HepG2 (cell line): ENCODE data around the gene ASB16. TPM values are rescaled to one million over a fixed set of nuclear protein-coding genes. Genes with fewer than 3 reads are reported as not detected.
A peak's percentile ranks its signal among the peaks of the same experiment; 100 is the strongest.

Experiments used
- AHR ChIP-seq: IDR thresholded peaks from 2 replicates; pipeline ENCODE4 v1.6.1; 2018; ENCODE audit warnings: missing genetic modification reagents, missing compliant biosample characterization
- EZH2 ChIP-seq: conservative IDR thresholded peaks from 2 replicates; pipeline ENCODE4 v1.6.1; 2012; ENCODE audit warnings: mild to moderate bottlenecking, low read depth, low read length, moderate library complexity
- FOXC1 ChIP-seq: sonication (generic); formaldehyde crosslinking; IDR thresholded peaks from 2 replicates; pipeline ENCODE4 v1.8.0; 2022; ENCODE audit warnings: mild to moderate bottlenecking, missing genetic modification reagents, borderline replicate concordance
- FOXJ3 ChIP-seq: sonication (generic); formaldehyde crosslinking; IDR thresholded peaks from 2 replicates; pipeline ENCODE4 v1.4.0; 2020; ENCODE audit warnings: missing genetic modification reagents, mild to moderate bottlenecking, borderline replicate concordance
- HOXA3 ChIP-seq: sonication (generic); formaldehyde crosslinking; IDR thresholded peaks from 2 replicates; pipeline ENCODE4 v1.5.0; 2020; ENCODE audit warnings: missing genetic modification reagents
- KDM4B ChIP-seq: sonication (generic); formaldehyde crosslinking; IDR thresholded peaks from 2 replicates; pipeline ENCODE4 v1.4.0; 2020; ENCODE audit warnings: missing genetic modification reagents
- KLF15 ChIP-seq: sonication (generic); formaldehyde crosslinking; IDR thresholded peaks from 2 replicates; pipeline ENCODE4 v1.8.1; 2023; ENCODE audit warnings: borderline replicate concordance, mild to moderate bottlenecking, inconsistent platforms, missing genetic modification reagents, mixed read lengths
- PCBP2 ChIP-seq: fragments of 200-400 bp; formaldehyde crosslinking; optimal IDR thresholded peaks from 2 replicates; pipeline ENCODE3; 2018; ENCODE audit warnings: low read length, low read depth; ENCODE audit not compliant: poor library complexity, severe bottlenecking
- RAD21 ChIP-seq: fragments of 450-650 bp; formaldehyde crosslinking; IDR thresholded peaks from 2 replicates; pipeline ENCODE4 v1.5.0; 2020; ENCODE audit warnings: mild to moderate bottlenecking
- RAD51 ChIP-seq: fragments of 450-650 bp; IDR thresholded peaks from 2 replicates; pipeline ENCODE4 v1.6.1; 2016; ENCODE audit warnings: borderline replicate concordance
- TCF7L2 ChIP-seq: IDR thresholded peaks from 2 replicates; pipeline ENCODE4 v1.6.1; 2011; ENCODE audit warnings: mild to moderate bottlenecking, low read depth, low read length, moderate library complexity
- ZIK1 ChIP-seq: sonication (generic); formaldehyde crosslinking; IDR thresholded peaks from 2 replicates; pipeline ENCODE4 v1.5.0; 2020; ENCODE audit warnings: mild to moderate bottlenecking, low read depth, missing genetic modification reagents, borderline replicate concordance
- ZNF143 ChIP-seq: sonication (generic); formaldehyde crosslinking; IDR thresholded peaks from 2 replicates; pipeline ENCODE4 v1.4.0; 2020; ENCODE audit warnings: missing genetic modification reagents
- ZNF326 ChIP-seq: sonication (generic); formaldehyde crosslinking; IDR thresholded peaks from 2 replicates; pipeline ENCODE4 v1.4.0; 2020; ENCODE audit warnings: missing genetic modification reagents, borderline replicate concordance
- ZNF33B ChIP-seq: sonication (generic); formaldehyde crosslinking; IDR thresholded peaks from 2 replicates; pipeline ENCODE4 v1.5.1; 2020; ENCODE audit warnings: mild to moderate bottlenecking, missing genetic modification reagents
- ZNF616 ChIP-seq: sonication (generic); formaldehyde crosslinking; IDR thresholded peaks from 2 replicates; pipeline ENCODE4 v1.5.0; 2020; ENCODE audit warnings: low read depth, mild to moderate bottlenecking, missing genetic modification reagents
- ZNF652 ChIP-seq: IDR thresholded peaks from 2 replicates; pipeline ENCODE4 v1.6.1; 2016; ENCODE audit warnings: low read depth, borderline replicate concordance
- ZSCAN9 ChIP-seq: IDR thresholded peaks from 2 replicates; pipeline ENCODE4 v1.6.1; 2016; ENCODE audit warnings: borderline replicate concordance
- polyA plus RNA-seq, 8 experiments: library from polyadenylated mRNA; depleted of rRNA in 3 of 8; stranded (reverse) in 7 of 8; unstranded in 1 of 8; fragments of >200 nt; fragmentation: Illumina TruSeq in 4 of 8; extraction: Trizol in 4 of 8; gene quantifications; 2 replicates each; pipeline versions ENCODE4 v1.2.1 to v1.2.3, GENCODE V29; 2011 to 2016; ENCODE audit warnings: low read depth in 4 of 8, missing spikeins in 1 of 8, mixed read lengths in 1 of 8; ENCODE audit not compliant: insufficient read depth in 1 of 8
- total RNA-seq, 5 experiments: library from RNA; depleted of rRNA; stranded (reverse); fragments of >200 nt; fragmentation: Illumina TruSeq; extraction: Trizol; gene quantifications; 2 replicates each; pipeline ENCODE4 v1.2.3, GENCODE V29; 2016; ENCODE audit warnings: low read depth in 1 of 5
- TF ChIP-seq, protein P1 (sequence below): sonication (generic); formaldehyde crosslinking; IDR thresholded peaks from 2 replicates; pipeline ENCODE4 v1.4.0; 2020; ENCODE audit warnings: mild to moderate bottlenecking, low read depth, missing genetic modification reagents
- TF ChIP-seq, protein P2 (sequence below): sonication (generic); formaldehyde crosslinking; conservative IDR thresholded peaks from 2 replicates; pipeline ENCODE4 v1.8.0; 2022; ENCODE audit warnings: low read depth, missing genetic modification reagents
- TF ChIP-seq, protein P3 (sequence below): sonication (generic); formaldehyde crosslinking; IDR thresholded peaks from 2 replicates; pipeline ENCODE4 v1.4.0; 2020; ENCODE audit warnings: missing genetic modification reagents, borderline replicate concordance
- TF ChIP-seq, protein P4 (sequence below): sonication (generic); formaldehyde crosslinking; IDR thresholded peaks from 2 replicates; pipeline ENCODE4 v1.4.0; 2020; ENCODE audit warnings: mild to moderate bottlenecking, missing genetic modification reagents, borderline replicate concordance
- TF ChIP-seq, protein P5 (sequence below): sonication (generic); formaldehyde crosslinking; IDR thresholded peaks from 2 replicates; pipeline ENCODE4 v1.5.0; 2020; ENCODE audit warnings: missing genetic modification reagents

Gene ASB16
- total and polyA plus RNA-seq, 2 of the 13 experiments (the other 11 are each of a cell fraction or from before 2014, with no cell fraction given) = 0.07 TPM; not detected in 1

DNA sequence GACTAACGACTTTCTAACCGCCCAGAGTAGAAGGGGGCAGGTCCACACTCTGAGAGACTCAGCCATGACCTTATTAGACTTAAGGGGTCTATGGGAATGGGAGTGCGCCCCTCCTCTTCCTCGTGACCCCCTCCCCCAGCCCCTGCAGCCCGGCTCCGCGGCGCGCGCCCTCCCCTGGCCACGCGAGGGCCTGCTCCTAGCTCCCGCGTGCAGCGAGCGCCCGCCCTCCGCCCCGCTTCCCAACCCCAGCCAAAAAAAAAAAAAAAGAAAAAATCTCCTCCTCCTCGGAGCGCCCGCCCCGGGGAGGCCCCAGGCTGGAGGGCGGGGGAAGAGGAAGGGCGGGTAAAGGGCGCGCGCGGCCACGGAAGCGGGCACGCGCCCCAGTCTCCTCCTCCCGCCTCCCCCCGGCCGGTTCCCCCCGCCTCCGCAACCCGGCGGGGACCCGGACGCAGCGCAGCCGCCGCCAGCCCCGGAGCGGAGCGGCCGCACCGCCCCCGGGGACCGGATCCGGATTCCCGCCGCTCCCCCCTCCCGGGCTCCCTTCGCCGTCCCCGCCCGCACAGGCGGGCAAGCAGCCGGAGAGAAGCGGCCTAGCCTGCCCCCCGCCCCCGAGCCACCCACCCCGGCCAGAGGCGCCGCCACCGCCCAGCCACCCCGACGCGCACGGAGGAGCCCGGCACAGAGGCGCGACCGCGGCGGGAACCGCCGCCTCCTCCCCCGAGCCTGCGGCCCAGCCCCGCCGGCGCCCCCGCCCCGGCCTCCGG is 48.0 kb downstream of the ASB16 start (continued):
- TF ChIP-seq, protein P1, sequence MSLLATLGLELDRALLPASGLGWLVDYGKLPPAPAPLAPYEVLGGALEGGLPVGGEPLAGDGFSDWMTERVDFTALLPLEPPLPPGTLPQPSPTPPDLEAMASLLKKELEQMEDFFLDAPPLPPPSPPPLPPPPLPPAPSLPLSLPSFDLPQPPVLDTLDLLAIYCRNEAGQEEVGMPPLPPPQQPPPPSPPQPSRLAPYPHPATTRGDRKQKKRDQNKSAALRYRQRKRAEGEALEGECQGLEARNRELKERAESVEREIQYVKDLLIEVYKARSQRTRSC = no peak
- TF ChIP-seq KDM4B (no peak), RAD51 (no peak), RAD21 (no peak), ZSCAN9 (CRISPR knock-in tag) (no peak), FOXC1 (CRISPR knock-in tag) (no peak), HOXA3 (0 out of 2 replicates have a peak, but pooled peaks have one; percentile 58), PCBP2 (no peak), EZH2 (no peak), FOXJ3 (CRISPR knock-in tag) (no peak), AHR (CRISPR knock-in tag) (no peak), ZNF326 (CRISPR knock-in tag) (no peak), ZNF143 (CRISPR knock-in tag) (no peak), TCF7L2 (no peak), KLF15 (no peak), ZNF652 (no peak), ZNF616 (CRISPR knock-in tag) (no peak), ZIK1 (CRISPR knock-in tag) (no peak), ZNF33B (CRISPR knock-in tag) (no peak; the same call in 1 of the 2 replicates)
- TF ChIP-seq, protein P2, sequence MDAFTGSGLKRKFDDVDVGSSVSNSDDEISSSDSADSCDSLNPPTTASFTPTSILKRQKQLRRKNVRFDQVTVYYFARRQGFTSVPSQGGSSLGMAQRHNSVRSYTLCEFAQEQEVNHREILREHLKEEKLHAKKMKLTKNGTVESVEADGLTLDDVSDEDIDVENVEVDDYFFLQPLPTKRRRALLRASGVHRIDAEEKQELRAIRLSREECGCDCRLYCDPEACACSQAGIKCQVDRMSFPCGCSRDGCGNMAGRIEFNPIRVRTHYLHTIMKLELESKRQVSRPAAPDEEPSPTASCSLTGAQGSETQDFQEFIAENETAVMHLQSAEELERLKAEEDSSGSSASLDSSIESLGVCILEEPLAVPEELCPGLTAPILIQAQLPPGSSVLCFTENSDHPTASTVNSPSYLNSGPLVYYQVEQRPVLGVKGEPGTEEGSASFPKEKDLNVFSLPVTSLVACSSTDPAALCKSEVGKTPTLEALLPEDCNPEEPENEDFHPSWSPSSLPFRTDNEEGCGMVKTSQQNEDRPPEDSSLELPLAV = no peak
- TF ChIP-seq, protein P3, sequence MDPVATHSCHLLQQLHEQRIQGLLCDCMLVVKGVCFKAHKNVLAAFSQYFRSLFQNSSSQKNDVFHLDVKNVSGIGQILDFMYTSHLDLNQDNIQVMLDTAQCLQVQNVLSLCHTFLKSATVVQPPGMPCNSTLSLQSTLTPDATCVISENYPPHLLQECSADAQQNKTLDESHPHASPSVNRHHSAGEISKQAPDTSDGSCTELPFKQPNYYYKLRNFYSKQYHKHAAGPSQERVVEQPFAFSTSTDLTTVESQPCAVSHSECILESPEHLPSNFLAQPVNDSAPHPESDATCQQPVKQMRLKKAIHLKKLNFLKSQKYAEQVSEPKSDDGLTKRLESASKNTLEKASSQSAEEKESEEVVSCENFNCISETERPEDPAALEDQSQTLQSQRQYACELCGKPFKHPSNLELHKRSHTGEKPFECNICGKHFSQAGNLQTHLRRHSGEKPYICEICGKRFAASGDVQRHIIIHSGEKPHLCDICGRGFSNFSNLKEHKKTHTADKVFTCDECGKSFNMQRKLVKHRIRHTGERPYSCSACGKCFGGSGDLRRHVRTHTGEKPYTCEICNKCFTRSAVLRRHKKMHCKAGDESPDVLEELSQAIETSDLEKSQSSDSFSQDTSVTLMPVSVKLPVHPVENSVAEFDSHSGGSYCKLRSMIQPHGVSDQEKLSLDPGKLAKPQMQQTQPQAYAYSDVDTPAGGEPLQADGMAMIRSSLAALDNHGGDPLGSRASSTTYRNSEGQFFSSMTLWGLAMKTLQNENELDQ (CRISPR knock-in tag) = no peak
- TF ChIP-seq, protein P4, sequence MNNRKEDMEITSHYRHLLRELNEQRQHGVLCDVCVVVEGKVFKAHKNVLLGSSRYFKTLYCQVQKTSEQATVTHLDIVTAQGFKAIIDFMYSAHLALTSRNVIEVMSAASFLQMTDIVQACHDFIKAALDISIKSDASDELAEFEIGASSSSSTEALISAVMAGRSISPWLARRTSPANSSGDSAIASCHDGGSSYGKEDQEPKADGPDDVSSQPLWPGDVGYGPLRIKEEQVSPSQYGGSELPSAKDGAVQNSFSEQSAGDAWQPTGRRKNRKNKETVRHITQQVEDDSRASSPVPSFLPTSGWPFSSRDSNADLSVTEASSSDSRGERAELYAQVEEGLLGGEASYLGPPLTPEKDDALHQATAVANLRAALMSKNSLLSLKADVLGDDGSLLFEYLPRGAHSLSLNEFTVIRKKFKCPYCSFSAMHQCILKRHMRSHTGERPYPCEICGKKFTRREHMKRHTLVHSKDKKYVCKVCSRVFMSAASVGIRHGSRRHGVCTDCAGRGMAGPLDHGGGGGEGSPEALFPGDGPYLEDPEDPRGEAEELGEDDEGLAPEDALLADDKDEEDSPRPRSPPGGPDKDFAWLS (CRISPR knock-in tag) = no peak
- TF ChIP-seq, protein P5, sequence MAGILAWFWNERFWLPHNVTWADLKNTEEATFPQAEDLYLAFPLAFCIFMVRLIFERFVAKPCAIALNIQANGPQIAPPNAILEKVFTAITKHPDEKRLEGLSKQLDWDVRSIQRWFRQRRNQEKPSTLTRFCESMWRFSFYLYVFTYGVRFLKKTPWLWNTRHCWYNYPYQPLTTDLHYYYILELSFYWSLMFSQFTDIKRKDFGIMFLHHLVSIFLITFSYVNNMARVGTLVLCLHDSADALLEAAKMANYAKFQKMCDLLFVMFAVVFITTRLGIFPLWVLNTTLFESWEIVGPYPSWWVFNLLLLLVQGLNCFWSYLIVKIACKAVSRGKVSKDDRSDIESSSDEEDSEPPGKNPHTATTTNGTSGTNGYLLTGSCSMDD (CRISPR knock-in tag) = no peak
